NCI-H2107 (cell line): ENCODE data around the gene SEPTIN3.
A peak's percentile ranks its signal among the peaks of the same experiment; 100 is the strongest.
"Not testable (repeated sequence)": the region's sequence is repeated elsewhere in the genome, so short reads cannot be mapped to it uniquely, and the experiment has no call there.

Source experiments
- DNase-seq: peaks from one replicate; lab custom pipeline; 2025; lab: John Stamatoyannopoulos, UW

SEPTIN3 gene

GRCh38 chr22:41940832-41941765 lies 28.1 kb upstream of the SEPTIN3 start:
- no peak for DNase-seq

GRCh38 chr22:41943661-41944209 lies 25.5 kb upstream of the SEPTIN3 start:
- no peak for DNase-seq

DNA sequence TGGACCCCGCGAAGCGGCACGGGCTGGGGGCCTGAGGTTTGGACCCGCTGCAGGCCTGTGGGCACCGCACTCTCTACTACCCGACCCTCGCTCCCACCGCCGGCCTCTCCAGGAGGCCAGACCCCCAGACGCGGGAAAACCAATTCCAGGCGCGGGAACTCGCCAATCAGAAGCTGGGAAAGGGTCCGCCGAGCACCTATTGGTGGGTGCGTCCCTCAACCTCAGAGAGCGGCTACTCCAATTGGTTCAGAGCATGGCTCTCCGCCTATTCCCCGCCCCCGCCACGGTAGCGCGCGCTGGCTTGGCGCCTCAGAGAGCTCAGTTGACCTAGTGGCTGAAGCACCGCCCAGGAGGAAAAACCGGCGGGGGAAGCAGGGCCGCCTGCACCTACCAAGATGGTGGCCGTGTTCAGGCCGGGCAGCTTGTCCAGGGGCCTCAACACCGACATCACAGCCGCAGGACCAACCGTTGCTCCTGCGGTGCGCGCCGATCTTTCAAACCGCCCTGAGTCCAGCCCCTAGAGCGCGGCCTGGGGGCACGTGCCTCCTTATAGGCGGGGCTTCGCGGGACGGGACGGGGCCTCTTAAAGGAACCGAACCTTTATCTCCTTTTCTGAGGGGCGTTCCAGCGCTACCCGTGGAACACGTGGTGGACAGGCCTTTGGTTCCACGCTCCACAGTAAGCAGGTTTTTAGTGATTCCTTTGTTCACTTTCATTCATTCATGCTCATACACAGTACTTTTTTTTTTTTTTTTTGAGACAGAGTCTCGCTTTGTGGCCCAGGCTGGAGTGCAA lies 22.4 kb upstream of the SEPTIN3 start, which contains the start of gene CENPM:
Gene CENPM, minus strand, starts transcription at position 524 of the 795 bp plus-strand sequence. Its CDS starts 76 bp downstream, at position 448.
- DNase-seq, result peak; percentile 66

GRCh38 chr22:41947424-41948080 lies 21.7 kb upstream of the SEPTIN3 start:
- no peak for DNase-seq

GRCh38 chr22:41948142-41948541 lies 21.1 kb upstream of the SEPTIN3 start:
- DNase-seq, result no peak

GRCh38 chr22:41948928-41949296 lies 20.3 kb upstream of the SEPTIN3 start:
- DNase-seq, result not testable (repeated sequence)

GRCh38 chr22:41949297-41949965 lies 19.8 kb upstream of the SEPTIN3 start:
- DNase-seq, result no peak

GRCh38 chr22:41951898-41952474 lies 17.3 kb upstream of the SEPTIN3 start, which contains the start of gene SMIM45:
Gene SMIM45, plus strand, starts transcription at chr22:41952150.
- no peak for DNase-seq

- no peak for DNase-seq
Observed at GRCh38 chr22:41952713-41953112, 16.5 kb upstream of the SEPTIN3 start.

DNA sequence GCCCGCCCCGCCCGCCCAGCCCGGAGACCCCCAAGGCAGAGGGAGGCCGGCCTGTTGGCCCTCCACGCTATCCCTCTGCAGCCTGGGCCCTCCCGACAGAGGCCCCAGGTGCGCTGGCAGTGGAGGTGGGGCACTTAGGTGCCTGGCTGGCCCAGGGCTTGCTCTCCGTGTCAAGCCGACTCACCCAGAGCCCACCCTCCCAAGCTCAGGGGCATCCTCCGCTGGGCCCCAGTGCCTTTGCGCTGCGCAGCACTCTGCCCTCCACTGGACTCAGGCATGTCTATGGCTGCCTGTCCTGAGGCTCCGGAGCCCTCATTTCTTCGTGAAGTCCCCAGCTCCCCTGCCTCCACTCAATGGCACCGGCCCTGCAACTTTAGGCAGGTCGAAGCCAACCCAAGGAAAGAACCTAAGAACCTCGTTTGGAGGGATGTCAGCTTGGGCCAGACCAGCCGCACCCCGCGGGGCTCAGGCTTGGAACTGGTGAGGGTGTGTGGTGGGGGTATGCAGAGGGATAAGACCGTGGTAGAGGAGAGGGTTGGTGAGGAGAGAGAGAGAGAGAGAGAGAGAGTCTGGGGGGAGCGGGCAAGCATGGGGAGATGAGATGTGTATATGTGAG lies 11.2 kb upstream of the SEPTIN3 start:
- no peak for DNase-seq

- DNase-seq, result no peak
Observed at GRCh38 chr22:41963453-41964111, 5.7 kb upstream of the SEPTIN3 start.

DNA sequence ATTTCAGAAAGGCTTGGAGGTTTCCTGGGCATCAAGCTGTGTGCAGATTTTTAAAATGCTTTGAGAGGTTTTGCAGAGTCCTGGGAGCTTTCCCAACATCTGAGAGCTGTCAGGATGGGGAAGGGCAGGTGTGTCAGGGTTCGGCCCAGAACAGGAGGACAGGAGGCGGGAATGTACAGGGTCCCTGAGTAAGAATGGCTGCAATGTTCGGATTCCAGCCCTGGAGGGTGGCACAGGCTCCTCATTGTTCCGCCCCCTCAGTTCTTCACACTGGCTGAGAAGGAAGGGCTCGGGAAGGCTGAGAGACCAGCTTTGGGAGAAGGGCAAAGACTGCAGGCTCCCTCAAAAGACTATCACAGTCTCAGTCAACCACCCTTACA lies 5.1 kb upstream of the SEPTIN3 start:
- DNase-seq, result no peak

- DNase-seq, result no peak
Observed at GRCh38 chr22:41966225-41966606, 3.0 kb upstream of the SEPTIN3 start.

DNA sequence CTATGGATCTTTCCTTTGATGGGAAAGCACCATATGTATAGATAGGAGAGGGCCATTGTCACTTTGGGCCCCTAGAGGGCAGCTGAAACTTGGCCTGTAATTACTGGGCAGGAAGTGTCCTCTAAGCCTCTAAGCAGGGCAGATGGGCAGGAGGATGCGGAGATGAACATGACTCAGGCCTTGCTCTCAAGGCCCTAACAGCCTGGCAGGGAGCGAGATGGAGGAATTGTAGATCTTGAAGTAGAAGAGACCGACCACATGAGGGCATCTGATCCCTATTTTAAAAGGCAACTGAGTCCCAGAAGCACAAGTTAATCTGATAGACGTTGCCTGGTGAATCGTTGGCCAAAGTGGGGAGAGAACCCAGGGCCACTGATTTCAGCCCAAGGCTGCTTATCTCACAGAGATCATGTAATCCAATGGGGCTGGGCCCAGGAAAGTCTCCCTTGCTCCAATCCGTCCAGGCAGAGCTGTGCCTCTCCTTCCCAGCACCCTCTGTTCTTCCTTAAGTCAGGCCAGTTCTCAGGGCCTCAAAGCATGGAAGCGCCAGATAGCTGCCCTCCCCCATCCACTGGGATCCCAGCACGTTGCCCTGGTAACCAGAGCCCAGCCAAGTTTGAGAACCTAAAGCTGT lies 2.5 kb upstream of the SEPTIN3 start:
- DNase-seq, result no peak

DNA sequence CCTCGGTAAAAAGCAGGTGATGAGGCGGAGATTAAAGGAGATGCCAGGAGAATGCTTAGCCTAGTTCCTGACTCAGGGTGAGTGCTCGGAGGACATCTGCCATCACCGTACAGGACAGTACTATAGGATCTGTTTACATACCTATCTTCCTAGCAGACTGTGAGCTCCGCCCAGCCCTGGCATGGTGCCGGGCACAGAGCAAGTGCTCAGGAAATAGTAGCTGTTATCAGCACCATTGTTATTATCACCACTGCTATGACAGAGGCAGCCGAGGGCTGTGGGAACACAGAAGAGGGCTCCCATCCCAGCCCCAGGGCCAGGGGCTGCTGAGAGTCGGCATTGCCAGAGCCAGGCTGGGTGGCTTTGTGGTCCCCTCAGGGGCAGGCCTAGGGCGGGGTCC lies 642 bp upstream of the SEPTIN3 start:
- no peak for DNase-seq

- DNase-seq, result no peak
Observed at GRCh38 chr22:41970601-41971000, 1.4 kb downstream of the SEPTIN3 start.

- no peak for DNase-seq
Observed at GRCh38 chr22:41971431-41971830, 2.2 kb downstream of the SEPTIN3 start.

DNA sequence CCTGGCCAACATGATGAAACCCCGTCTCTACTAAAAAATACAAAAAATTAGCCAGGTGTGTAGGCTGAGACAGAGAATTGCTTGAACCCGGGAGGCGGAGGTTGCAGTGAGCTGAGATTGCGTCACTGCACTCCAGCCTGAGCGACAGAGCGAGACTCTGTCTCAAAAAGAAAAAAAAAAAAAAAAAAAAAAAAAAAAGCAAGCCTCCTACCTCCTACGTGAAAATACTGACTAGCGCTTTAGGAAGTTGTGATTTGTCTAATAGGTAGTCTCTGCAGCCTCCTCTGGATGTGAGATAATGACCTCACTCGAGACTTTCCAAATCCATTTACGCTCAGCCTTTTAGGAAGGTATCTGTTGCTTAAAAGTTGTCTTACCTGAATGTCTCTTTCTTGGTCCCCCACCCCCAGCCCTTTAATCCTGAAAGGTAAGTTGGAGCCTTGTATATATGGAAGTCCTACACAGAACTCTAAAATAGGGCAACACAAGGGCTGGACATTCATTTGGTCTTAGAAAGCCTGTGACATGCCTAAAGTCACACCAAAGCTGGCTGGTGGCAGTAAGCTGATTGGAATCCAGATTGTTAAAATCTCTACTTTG lies 5.5 kb downstream of the SEPTIN3 start:
- DNase-seq, result no peak
